HG02642 (cell line): ENCODE measurements around the gene LRRC49.
"Not testable (repeated sequence)": the region's sequence is repeated elsewhere in the genome, so short reads cannot be mapped to it uniquely, and the experiment has no call there.

Source experiments
- ATAC-seq: cut with Tn5 transposase; IDR thresholded peaks from one replicate; pipeline ENCODE4 v1.9.1; 2021; ENCODE audit warnings: mild to moderate bottlenecking; ENCODE audit not compliant: unreplicated experiment, poor library complexity

LRRC49 gene

DNA sequence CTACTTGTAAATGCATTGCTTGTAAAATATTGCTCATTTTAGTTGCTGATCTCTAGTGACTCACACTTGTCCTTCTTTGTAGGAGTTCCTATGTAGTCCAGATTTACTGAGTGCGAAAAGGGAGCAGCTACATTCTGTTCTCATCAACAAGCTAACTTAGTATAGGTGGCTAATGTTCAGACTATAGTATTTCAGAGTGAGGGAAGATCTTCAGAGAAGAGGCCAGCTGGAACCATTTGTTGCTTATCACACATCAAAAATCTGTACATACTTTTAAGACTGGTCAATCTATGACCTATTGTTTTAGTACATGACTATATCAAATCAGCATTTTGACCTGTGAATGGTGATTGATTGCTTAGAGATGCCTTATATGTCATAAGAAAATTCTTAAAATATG, 151.4 kb downstream of the LRRC49 start:
- no peak for ATAC-seq

DNA sequence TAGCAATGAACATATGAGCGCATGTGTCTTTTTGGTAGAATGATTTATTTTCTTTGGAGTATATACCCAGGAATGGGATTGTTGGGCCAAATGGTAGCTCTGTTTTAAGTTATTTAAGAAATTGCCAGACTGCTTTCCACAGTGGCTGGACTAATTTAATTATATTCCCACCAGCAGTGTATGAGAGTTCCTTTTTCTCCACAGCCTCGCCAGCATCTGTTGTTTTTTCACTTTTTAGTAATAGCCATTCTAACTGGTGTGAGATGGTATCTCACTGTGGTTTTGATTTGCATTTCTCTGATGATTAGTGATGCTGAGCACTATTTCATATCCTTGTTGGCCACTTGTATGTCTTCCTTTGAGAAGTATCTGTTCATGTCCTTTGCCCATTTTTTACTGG, 153.5 kb downstream of the LRRC49 start:
- not testable (repeated sequence) for ATAC-seq

DNA sequence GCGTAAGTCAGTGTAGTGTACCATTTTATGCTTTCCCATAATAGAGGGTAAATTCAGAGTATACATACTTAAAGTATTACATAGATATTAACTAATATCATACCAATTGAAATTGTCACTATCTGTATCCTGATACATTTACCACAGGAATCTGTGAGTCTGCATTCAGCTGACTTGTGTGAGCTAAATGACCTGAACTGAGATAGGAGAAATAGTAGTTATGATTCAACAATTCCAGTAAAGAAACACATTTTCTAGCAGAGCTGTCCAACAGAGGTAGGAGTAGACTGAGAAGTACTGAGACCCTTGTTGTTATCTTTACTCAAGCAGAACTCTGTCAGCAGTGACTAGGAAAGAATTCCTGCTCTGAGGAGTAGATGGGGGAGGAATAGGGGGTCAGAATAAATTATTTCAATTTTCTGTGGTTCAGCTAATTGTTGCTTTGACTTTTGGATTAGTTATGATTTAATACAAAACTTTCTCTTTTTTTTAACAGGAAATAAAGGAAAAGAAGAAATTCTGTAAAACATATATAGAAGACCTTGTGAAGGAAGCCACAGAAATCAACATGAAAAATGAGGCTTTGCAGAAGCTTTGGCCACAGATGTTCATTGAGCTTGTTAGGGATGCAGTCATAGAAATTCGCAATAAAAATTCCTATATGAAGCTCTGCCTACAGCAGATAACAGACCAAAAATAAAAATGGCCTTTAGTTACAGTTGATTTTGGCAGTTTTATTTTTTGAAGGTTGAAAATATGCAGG, 156.5 kb downstream of the LRRC49 start:
- no peak for ATAC-seq

DNA sequence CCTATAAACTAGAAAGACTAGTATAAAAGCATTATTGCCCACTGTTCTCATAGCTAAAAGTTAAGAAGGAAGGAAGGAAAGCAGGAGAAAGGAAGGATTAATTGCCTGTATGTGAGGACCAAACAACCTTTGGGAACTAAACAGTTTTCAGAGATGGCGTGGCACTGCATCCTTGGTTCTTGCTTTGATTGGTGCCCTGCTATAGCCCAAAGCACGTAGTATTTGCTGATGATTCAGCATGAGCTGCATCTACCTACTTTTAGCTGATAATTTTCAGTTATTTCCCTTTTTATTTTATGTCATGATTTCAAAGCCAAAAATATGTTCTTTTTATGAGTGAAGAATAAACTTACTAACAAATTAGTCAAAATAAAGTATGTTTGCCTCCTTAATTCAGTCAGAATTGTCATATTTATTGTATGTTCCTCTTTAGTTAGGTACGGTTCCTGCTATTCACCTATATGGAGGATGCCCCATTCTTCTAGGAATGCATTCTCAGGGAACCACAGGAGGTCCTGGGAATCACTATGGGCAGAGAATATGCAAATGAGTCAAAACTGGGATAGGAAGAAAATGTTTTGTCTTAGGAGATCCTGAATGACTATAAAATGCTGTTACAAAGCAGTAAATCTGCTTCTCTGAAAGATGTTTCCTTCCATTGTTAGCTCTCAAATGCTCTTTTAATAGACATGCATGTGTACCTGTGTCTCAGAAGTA, 157.2 kb downstream of the LRRC49 start:
- ATAC-seq = no peak

DNA sequence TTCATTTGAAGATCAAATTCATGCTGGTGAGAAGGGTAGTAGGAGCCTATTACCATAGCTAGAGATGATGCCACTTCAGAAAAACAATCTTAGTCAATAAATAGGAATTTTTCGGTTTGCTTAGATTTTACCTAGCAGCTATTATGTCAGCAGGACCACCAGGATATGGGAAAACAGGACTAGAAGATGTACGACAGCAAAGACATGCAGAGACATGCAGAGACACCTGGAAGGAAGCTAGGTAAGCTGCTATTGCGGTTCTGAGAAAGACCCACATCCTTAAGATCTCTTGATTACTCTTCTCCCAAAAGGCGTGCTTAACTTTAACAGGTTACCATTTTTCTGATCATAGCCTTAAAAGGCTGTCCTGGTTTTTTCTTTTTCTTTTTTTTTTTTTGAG, 157.8 kb downstream of the LRRC49 start:
- no peak for ATAC-seq

DNA sequence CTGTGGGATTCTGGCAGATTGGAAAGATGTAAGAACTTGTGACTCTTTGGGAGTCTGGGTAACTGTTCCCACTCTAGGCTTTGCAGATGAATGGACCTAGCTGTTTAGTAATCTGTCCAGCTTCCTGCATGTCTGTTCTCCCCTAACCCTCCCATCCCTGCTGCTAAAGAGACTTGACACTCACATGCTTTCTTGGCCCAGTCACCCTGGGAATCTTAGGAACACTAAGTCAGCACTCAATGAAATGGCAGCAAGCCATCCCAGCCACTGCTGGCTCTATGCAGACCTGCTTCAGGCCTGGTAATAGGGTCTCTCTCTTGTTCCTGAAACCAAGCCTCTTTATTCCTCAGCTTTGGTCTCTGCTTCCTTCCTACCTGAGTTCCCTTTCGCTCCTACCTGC, 158.9 kb downstream of the LRRC49 start:
- ATAC-seq = no peak

DNA sequence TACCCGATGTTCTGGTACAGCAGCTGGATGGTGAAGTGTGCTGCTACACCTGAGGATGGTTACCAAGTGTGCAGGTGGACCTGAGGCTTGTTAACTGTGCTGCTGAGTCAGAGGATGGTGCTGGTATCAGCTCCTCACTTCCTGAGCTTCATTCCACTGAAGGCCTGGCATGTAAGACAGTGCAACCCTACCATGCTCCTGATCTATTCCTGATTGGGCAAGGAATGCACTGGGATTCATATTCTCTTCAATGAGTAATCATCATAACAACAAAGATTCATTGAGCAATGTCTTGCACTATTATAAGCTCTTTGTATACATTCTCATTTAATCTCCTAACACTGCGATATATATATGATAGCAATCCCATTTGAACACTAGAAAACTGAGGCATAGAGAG, 159.7 kb downstream of the LRRC49 start:
- ATAC-seq = no peak

DNA sequence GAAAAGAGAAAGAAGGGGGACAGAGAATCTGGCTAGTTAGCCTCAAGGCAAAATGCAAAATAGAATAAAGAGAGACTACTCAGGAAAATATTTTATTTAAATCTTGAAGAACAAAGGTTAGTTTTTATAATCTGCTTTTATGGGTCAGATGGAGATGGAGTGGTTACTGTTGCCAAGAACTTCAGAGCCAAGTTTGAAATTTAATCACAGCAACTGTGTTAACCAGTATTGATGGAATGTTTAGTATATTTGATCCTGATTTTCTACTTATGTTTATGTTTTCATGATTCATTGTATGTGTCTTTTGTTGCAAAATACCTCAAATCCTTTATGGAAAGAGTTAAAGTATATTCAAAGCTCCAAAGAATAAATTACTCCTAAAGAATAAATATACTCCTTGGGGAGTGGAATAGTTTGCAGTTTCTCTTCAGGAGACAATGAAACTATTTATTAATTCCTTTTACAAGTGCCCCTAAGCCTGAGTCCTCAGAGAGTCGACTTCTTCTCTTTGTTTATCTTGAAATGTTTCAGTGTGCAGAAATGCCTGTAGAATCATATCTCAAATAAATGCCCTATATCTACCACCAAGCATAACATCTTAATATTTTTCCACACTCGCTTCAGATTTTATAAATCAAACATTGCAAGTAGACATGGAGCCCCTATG, 161.8 kb downstream of the LRRC49 start:
- ATAC-seq = no peak

DNA sequence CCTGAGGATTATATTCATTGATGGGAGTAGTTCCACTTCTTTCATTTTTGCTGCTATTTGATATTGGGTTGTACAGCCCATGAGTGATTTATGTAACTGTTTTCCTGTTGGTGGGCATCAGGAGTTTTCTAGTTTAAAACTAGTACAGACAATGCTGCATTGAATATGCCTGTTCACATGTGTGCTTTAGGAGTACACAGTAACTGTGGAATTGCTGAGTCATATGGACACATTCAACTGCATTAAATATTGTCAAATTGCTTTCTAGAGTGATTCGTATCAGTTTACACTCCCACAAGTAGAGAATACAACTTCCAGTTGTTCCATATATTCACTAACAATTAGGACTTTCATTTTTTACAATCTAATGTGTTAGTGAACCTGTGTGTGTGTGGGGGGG, 162.8 kb downstream of the LRRC49 start:
- no peak for ATAC-seq

DNA sequence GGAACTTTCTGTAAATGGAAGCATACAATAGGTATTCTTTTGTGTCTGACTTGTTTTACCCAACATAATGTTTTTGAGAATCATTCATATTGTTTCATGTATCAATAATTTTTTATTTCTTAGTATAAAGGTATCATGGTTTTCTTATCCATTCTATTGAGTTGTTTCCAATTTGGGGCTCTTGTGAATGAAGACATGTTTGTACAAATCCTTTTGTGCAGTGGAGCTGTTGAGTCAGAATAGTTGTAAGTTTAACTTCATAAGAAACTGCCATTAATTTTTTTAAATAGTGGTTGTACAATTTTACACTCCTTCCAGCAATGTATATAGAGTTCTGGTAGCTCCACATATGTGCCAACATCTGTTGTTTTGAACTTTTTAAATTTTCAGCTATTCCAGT, 163.5 kb downstream of the LRRC49 start:
- no peak for ATAC-seq

DNA sequence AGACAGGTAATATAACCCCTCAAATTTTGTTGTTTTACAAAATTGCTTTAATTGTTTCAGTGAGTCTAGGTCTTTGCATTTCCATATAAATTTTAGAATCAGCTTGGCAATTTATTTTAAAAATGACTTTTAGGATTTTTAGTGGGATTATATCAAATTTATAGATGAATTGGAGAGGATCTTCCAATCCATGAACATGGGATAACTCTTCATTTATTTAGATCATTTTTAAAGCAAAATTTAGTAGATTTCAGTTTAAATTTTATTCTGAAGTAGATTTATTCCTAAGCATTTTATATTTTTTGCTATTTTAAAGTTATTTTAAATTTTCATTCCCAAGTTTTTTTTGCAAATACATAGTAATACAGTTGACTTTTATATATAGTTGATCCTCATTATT, 164.5 kb downstream of the LRRC49 start:
- ATAC-seq = no peak

DNA sequence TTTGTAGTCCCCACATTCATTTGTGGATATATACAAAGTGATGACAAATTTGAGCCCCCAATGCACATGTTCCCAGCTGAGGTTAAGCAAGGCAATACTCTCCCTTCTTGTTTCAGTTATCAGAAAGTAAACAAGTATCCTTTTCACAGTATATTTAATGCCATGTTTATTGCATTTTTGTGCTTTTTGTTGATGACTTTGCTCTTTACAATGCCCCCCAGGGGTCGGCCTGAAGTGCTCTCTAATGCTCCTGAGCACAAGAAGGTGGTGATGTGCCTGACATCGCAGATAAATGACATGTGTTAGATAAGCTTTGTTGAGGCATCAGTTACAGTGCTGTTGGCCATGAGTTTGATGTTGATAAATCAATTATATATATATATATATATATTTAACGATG, 165.0 kb downstream of the LRRC49 start:
- no peak for ATAC-seq

DNA sequence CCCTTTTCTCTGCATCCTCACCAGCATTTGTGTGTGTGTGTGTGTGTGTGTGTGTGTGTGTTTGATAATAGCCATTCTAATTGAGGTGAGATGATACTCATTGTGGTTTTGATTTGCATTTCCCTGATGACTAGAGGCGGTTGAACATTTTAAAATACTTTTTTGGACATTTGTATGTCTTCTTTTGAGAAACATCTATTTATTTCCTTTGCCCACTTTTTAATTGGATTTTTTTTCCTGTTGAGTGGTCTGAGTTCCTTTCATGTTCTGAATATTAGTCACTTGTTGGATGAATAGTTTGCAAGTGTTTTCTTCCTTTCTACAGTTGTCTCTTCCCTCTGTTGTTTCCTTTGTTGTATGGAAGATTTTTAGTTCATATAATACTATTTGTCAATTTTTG, 168.4 kb downstream of the LRRC49 start:
- ATAC-seq = no peak

DNA sequence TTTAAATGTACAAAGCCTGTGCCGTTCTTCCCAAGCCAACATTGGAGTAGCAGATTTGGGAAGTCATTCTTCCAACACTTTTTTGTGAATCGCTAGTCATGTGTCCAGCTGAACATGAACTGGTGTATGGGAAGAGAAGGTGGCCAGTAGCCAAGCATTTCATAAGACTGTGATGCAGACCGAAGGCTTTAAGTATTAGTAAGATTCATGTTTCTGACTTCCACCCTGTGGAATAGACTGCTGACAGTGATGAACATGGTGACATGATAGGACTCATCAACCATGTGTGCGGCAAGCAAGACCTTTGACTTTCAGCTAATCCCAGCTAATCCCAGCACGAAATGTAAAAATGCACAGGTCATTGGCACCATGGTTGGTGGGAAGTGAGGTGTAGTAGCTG, 174.4 kb downstream of the LRRC49 start:
- ATAC-seq = no peak

DNA sequence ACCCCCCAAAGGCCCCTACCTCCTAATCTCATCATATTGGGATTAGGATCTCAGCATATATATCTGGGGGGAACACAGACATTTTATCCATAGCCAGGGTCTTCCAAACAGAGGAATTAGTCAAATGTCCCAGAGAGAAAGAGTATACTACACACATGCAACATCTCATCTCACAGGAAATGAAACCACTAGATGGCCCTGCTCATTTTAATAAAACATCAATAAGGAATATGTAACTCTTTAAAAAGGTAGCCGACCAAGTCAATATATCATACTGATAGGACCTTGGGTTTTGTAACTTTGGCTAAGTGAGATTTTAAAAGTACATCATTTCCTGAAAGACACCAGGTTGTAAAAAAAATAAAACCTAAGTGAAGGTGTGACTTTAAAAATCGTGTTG, 177.1 kb downstream of the LRRC49 start:
- ATAC-seq = no peak

DNA sequence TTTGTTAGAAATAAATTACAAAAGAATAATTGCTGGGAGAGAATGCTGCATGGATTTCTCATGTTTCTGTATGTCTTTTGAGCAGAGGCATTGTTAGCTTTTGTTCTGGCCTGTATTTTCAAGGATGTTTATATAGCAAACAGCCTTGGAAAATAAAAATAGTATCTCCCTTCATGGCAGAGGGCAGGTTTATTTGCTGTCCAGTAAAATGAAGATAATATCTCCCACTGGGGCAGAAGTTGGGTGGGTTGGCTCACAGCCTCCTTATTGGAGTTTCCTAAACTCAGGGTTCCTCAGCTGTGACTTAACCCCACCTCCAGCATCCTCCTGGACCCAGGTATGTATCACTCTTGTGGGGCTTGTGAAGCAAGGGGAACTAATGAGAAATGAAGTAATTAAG, 178.9 kb downstream of the LRRC49 start:
- ATAC-seq = no peak

DNA sequence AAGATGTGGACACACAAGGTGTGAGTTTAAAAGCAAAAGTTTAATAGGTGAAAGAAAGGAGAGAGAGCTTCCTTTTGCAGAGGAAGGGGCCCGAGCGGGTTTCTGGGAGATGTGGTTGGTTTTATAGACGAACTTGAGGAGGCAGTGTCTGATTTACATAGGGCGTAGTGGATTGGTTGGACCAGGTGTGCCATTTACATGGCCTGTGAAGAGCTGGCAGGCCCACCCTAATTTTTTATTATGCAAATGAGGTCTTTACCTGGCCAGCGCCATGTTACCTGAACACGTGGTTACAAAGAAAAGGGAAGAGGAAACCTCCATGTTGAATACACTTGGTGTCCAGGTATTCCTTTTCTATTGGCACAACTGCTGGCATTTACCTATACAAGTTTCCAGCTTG, 179.8 kb downstream of the LRRC49 start:
- no peak for ATAC-seq

DNA sequence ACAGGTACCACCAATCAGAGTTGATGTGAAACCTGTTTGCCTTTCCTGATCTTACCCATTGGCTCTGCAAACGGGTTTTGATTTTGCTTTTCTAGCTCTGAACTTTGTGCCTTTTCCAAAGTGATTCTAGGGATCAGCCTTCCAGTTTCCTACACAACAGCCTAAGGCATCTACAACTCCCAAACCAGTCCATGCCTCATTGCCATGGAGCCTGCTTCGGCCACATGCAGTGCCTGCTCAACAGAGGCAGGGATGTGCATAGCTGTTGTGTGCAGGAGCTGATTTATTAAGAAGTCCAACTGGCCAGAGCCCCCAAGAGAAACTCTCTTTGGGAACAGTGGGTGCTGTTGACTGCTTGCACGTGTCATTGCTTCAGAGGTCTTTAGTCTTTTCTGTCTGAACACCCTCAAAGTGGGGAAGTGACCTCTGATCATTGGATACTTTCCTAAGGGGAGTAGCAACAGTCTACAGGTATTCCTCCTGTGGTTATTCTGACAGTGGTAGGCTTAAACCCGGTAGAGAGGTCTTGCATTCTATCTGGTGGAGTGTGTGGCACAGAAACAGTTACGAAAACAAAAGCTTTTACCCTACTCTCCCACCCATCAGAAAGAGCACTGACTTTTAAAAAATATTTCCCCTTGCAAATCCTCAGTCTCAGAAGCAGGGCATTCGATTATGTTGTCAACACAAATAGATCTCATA, 186.0 kb downstream of the LRRC49 start:
- ATAC-seq = no peak

DNA sequence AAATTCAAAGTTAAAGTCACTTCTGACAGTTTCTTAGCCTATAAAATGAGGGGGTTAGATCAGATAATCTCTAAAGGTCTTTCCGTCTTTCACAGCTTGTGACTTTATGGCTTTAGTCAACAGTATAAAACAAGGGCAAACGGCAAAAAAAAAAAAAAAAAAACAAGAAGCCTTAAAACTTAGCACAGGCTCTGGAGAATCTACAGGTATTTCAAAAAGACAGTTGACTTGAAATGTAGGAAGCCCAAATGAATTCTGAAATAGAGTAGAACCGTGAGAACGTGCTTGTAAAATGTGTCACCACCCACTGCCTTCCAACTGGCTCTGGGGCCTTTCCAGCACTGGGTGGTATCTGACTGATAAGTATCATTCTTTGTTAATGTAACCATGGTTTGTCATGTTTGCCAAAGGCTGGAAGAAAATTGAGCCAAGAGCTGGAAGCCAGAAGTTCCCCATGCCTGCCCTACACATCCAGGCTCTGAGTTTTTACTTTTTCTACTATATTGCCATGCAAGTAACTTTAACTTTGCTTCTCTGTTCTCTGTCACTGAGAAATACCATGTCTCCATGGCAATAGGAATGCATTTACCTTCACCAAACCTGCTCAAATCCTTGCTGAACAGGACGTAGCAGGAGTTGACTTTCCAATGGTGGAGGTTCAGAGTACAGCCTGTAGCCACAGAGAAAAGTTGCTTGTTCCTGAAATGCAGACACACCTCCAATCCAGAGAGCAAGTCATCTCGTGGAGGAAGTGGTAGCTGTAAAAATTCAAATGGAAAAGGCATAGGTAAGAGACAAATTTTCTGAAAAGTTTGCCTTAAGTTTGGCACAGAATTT, 186.8 kb downstream of the LRRC49 start:
- no peak for ATAC-seq

DNA sequence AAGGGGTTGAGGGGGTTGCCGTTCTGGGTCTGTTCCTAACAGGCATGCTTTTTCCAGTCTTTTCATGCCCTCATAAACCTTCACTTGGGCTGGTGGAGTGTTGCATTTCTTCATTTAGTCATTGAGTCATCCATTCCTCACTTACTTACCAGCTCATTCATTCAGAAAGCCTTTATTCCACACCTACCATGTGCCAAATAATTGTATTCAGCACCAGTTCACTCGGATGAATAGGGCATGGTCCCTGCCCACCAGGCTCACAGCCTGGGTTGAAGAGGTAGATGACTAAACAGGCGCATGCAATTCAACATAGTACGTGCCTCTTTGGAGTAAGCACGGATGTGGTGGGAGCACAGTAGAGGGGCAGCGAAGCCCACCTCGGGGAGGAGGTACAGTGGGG, 187.5 kb downstream of the LRRC49 start:
- ATAC-seq = no peak
